Mammary epithelial cell (primary cell): ENCODE results near the gene DUSP23.

Experiments
- EZH2 ChIP-seq: IDR thresholded peaks from 2 replicates; pipeline ENCODE4 v1.6.1; 2012; ENCODE audit warnings: low read length, inconsistent platforms, borderline replicate concordance
- TF ChIP-seq, protein P1 (sequence below), 2 donors: IDR thresholded peaks in 1 of 2; conservative IDR thresholded peaks in 1 of 2; 2 replicates each; pipeline ENCODE4 v1.5.1; 2011 to 2012; ENCODE audit warnings: inconsistent platforms in 2 of 2, low read length in 2 of 2, mild to moderate bottlenecking in 2 of 2, control low read depth in 1 of 2, low read depth in 1 of 2; ENCODE audit not compliant: insufficient read depth in 1 of 2; ENCODE audit errors: extremely low read depth in 1 of 2

DNA sequence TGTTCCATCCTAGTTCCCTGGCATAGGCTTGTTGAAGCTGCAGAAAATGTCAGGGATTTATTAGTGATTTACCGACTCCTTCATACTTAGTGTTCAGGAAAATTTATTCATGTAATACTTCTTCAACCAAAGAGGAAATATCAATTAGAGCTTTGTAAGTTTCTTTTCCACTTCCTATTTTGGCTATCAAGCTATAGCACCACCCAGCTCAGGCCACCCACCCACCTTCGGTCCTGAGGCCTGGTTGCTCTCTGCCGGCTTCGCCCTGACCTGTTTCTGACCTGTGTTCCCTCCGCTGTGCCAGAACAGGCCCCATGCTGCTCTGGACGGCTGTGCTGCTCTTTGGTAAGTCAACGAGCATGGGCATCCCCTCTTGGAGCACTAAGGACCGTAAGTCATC lies 21.3 kb downstream of the DUSP23 start, which contains the start of gene FCRL6:
- no peak for TF ChIP-seq EZH2
- TF ChIP-seq, protein P1, sequence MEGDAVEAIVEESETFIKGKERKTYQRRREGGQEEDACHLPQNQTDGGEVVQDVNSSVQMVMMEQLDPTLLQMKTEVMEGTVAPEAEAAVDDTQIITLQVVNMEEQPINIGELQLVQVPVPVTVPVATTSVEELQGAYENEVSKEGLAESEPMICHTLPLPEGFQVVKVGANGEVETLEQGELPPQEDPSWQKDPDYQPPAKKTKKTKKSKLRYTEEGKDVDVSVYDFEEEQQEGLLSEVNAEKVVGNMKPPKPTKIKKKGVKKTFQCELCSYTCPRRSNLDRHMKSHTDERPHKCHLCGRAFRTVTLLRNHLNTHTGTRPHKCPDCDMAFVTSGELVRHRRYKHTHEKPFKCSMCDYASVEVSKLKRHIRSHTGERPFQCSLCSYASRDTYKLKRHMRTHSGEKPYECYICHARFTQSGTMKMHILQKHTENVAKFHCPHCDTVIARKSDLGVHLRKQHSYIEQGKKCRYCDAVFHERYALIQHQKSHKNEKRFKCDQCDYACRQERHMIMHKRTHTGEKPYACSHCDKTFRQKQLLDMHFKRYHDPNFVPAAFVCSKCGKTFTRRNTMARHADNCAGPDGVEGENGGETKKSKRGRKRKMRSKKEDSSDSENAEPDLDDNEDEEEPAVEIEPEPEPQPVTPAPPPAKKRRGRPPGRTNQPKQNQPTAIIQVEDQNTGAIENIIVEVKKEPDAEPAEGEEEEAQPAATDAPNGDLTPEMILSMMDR (conservative IDR thresholded peaks at IDR 0.05 in 1 of 2, IDR thresholded peaks at IDR 0.05 in 1 of 2; ENCODE audit: extremely low read depth in 1 of 2, insufficient read depth in 1 of 2, low read depth in 1 of 2, low read length in 2 of 2): no peak
